Progenitor cell of endocrine pancreas (in vitro differentiated cells): ENCODE results near the gene MSH3. TPM values are rescaled to one million over a fixed set of nuclear protein-coding genes. Genes with fewer than 3 reads are reported as not detected.

Source experiments
- DNase-seq: peaks from one replicate; pipeline ENCODE4 v3.0.0; 2021; ENCODE audit warnings: low spot score; ENCODE audit not compliant: unreplicated experiment
- H3K27ac Mint-ChIP-seq: 2 replicates; pipeline ENCODE4 v1.8.0; 2021; ENCODE audit warnings: mild to moderate bottlenecking, moderate library complexity, mixed read lengths
- H3K27me3 Mint-ChIP-seq: 2 replicates; pipeline ENCODE4 v1.8.0; 2021; ENCODE audit warnings: mixed read lengths
- H3K36me3 Mint-ChIP-seq: 2 replicates; pipeline ENCODE4 v1.8.0; 2022; ENCODE audit warnings: mixed read lengths; ENCODE audit not compliant: insufficient read depth
- H3K4me1 Mint-ChIP-seq: 2 replicates; pipeline ENCODE4 v1.8.0; 2021; ENCODE audit warnings: low read depth, mixed read lengths
- H3K4me3 Mint-ChIP-seq: 2 replicates; pipeline ENCODE4 v1.8.0; 2021; ENCODE audit warnings: low read depth, mild to moderate bottlenecking, moderate library complexity, mixed read lengths
- H3K9me3 Mint-ChIP-seq: 2 replicates; pipeline ENCODE4 v1.8.0; 2021; ENCODE audit warnings: low read depth, mixed read lengths
- CTCF ChIP-seq: fragments of 200-600 bp; sonication (generic); IDR thresholded peaks from one replicate; pipeline ENCODE4 v1.5.0; 2021; ENCODE audit warnings: antibody characterized with exemption, mild to moderate bottlenecking; ENCODE audit not compliant: unreplicated experiment
- total RNA-seq: library from RNA; stranded (reverse); gene quantifications from 2 replicates; pipeline ENCODE4 v1.2.1, GENCODE V29; 2021

The MSH3 gene
- total RNA-seq, 1 donor from 2014 or later, result 16.9 TPM

- H3K4me1 Mint-ChIP-seq, result no peaks in the 10 kb centered on the region
- H3K4me3 Mint-ChIP-seq, result no peak overlapping the region
- H3K27me3 Mint-ChIP-seq, result no peaks in the 10 kb centered on the region
- no peak for DNase-seq
- H3K27ac Mint-ChIP-seq, result no peak overlapping the region
- no peaks in the 10 kb centered on the region for H3K36me3 Mint-ChIP-seq
- TF ChIP-seq CTCF, result no peak
- H3K9me3 Mint-ChIP-seq, result peaks cover 3% of the 10 kb centered on the region
Measured at GRCh38 chr5:80917631-80918030, 263.2 kb downstream of the MSH3 start.

GRCh38 chr5:80919678-80920196 lies 265.3 kb downstream of the MSH3 start:
- Mint-ChIP-seq H3K27ac (no peak overlapping the region), H3K36me3 (no peaks in the 10 kb centered on the region), H3K4me1 (no peaks in the 10 kb centered on the region), H3K9me3 (no peaks in the 10 kb centered on the region), H3K27me3 (no peaks in the 10 kb centered on the region), H3K4me3 (no peak overlapping the region)
- no peak for DNase-seq
- TF ChIP-seq CTCF, result no peak

- Mint-ChIP-seq H3K4me3 (no peak overlapping the region), H3K27me3 (no peaks in the 10 kb centered on the region), H3K9me3 (no peaks in the 10 kb centered on the region), H3K36me3 (no peaks in the 10 kb centered on the region), H3K27ac (no peak overlapping the region), H3K4me1 (no peaks in the 10 kb centered on the region)
- no peak for DNase-seq
- no peak for TF ChIP-seq CTCF
Measured at GRCh38 chr5:80920333-80920732, 265.9 kb downstream of the MSH3 start.

GRCh38 chr5:80921026-80921425 lies 266.6 kb downstream of the MSH3 start:
- Mint-ChIP-seq H3K4me1 (no peaks in the 10 kb centered on the region), H3K27me3 (no peaks in the 10 kb centered on the region), H3K36me3 (no peaks in the 10 kb centered on the region), H3K27ac (no peak overlapping the region), H3K4me3 (no peak overlapping the region), H3K9me3 (no peaks in the 10 kb centered on the region)
- no peak for DNase-seq
- TF ChIP-seq CTCF, result no peak

- H3K36me3 Mint-ChIP-seq, result no peaks in the 10 kb centered on the region
- H3K4me1 Mint-ChIP-seq, result peaks cover 2% of the 10 kb centered on the region
- TF ChIP-seq CTCF, result no peak
- H3K4me3 Mint-ChIP-seq, result no peak overlapping the region
- H3K27me3 Mint-ChIP-seq, result no peaks in the 10 kb centered on the region
- no peak for DNase-seq
- no peak overlapping the region for H3K27ac Mint-ChIP-seq
- H3K9me3 Mint-ChIP-seq, result no peaks in the 10 kb centered on the region
Measured at GRCh38 chr5:80925931-80926330, 271.5 kb downstream of the MSH3 start.

Other genes starting within 250 kb of the MSH3 start
- gene ZFYVE16, start 246.6 kb upstream of the MSH3 start, total RNA-seq, result 74.4 and 82.3 TPM in 2 replicates
- 1.5 and 2.7 TPM in 2 replicates for gene FAM151B, start 166.6 kb upstream of the MSH3 start, total RNA-seq
- gene ANKRD34B, start 84.4 kb upstream of the MSH3 start, total RNA-seq, result 0.17 and 0.20 TPM in 2 replicates
- gene DHFR, start 331 bp downstream of the MSH3 start, total RNA-seq, result 41.1 and 45.4 TPM in 2 replicates